ENCODE data around the gene EID2. TPM values are rescaled to one million over a fixed set of nuclear protein-coding genes. Genes with fewer than 3 reads are reported as not detected.
A peak's percentile ranks its signal among the peaks of the same experiment; 100 is the strongest.

Gene EID2
- total and polyA plus RNA-seq, 2 of the 4 experiments (the other 2 are of a cell fraction), result 5.7 to 9.8 TPM

DNA sequence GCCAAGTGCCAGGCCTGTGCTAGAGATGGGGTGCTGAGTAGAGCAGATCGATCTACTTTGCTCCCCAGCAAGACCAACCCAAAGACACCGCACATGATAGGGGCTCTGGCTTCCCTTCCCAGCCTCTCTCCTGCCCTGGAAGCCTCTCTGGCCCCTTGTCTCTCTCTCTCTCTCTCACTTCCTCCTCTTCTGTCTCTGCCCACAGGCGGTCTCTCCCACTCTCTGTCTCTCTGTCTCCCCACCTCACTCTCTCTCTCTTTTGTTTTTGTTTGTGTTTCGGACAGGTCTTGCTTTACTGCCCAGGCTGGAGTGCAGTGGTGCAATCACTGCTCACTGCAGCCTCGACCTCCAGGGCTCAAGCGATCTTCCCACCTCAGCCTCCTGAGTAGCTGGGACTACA lies 23.7 kb downstream of the EID2 start:
- Histone ChIP-seq H3K9ac (ENCODE audit: low read depth, low read length) (no peak overlapping the region), H3K23ac (ENCODE audit: low read depth, low read length) (peak overlapping the region; percentile 9; the same call in 1 of the 2 replicates), H3K9me3 (ENCODE audit: control insufficient read depth, insufficient read depth, low read length) (peaks cover 13% of the 10 kb centered on the region), H2BK120ac (ENCODE audit: low read depth, low read length) (no peak overlapping the region), H2AFZ (replicated peaks; ENCODE audit: low read length, poor library complexity) (no peak overlapping the region), H3K14ac (replicated peaks; ENCODE audit: low read depth, low read length) (no peak overlapping the region), H3K9me1 (ENCODE audit: insufficient read depth, low read length) (no peaks in the 10 kb centered on the region), H3K4me3 (ENCODE audit: insufficient read depth, low read depth, low read length) (no peak overlapping the region), H3K4me2 (ENCODE audit: low read depth, low read length) (no peak overlapping the region), H4K20me1 (ENCODE audit: insufficient read depth, low read length) (no peaks in the 10 kb centered on the region), H2BK15ac (ENCODE audit: low read depth, low read length) (no peak overlapping the region), H3K79me1 (ENCODE audit: low read depth in 1 of 2, low read length in 2 of 2) (no peaks in the 10 kb centered on the region), H2BK20ac (ENCODE audit: low read depth, low read length) (no peak overlapping the region), H4K5ac (ENCODE audit: low read depth, low read length) (no peak overlapping the region), H3K56ac (ENCODE audit: extremely low read depth, insufficient read depth, low read length) (no peak overlapping the region), H2BK5ac (ENCODE audit: low read depth, low read length, poor library complexity, severe bottlenecking) (no peak overlapping the region), H3K18ac (ENCODE audit: low read depth, low read length) (no peak overlapping the region), H3K27me3 (ENCODE audit: control insufficient read depth, insufficient read depth, low read length) (peaks cover 58% of the 10 kb centered on the region), H3K27ac (ENCODE audit: insufficient read depth, low read length) (no peak overlapping the region), H3K4ac (ENCODE audit: low read depth, low read length) (no peak overlapping the region), H4K91ac (ENCODE audit: insufficient read depth, low read depth, low read length) (no peak overlapping the region), H2AK5ac (ENCODE audit: low read depth, low read length) (no peak overlapping the region), H3K36me3 (ENCODE audit: control insufficient read depth, insufficient read depth, low read length) (no peaks in the 10 kb centered on the region), H4K8ac (ENCODE audit: low read depth in 2 of 2, low read length in 2 of 2) (no peak overlapping the region), H3K4me1 (ENCODE audit: control insufficient read depth, insufficient read depth, low read length) (peaks cover 6% of the 10 kb centered on the region; the same call in 1 of the 2 replicates), H2AK9ac (replicated peaks; ENCODE audit: low read depth, low read length, poor library complexity) (peak overlapping the region; percentile 61)
- DNase-seq, result no peak
- 38% methylated on average over 4 of the region's 6 CpGs; no CpG with 5 or more reads in 1 of the 2 experiments for WGBS, 2 experiments (ENCODE audit: extremely low coverage in 2 of 2, insufficient read length in 1 of 2)
- dilution Hi-C loops (cut with HindIII; ENCODE audit: low sequenced_read_pairs, unreplicated experiment) (no loop called here), intact Hi-C loops (cut with micrococcal nuclease) (no loop called here), in situ Hi-C loops (cut with MboI; ENCODE audit: low sequenced_read_pairs) (no loop called here)
- POLR2A ChIA-PET (ENCODE audit: unreplicated experiment), result no interaction called here
- BruUV-seq (replicated peaks), result no TSS peak
- ATAC-seq (ENCODE audit: low read depth), result no peak
- CTCF ChIA-PET, result interaction anchor here (0.6 kb wide), 1 partner anchor 519 kb away, joined by 3 read pairs; no protein-coding TSS in a partner anchor
- TF ChIP-seq CEBPB (IDR thresholded peaks at IDR 0.05; ENCODE audit: low read depth, low read length) (no peak), NFE2L2 (IDR thresholded peaks at IDR 0.05; ENCODE audit: low read depth, low read length) (no peak), BHLHE40 (IDR thresholded peaks at IDR 0.05; ENCODE audit: low read depth, low read length) (no peak), MAFK (IDR thresholded peaks at IDR 0.05; ENCODE audit: low read depth, low read length) (no peak), RFX5 (IDR thresholded peaks at IDR 0.05; ENCODE audit: low read depth, low read length) (no peak), MXI1 (IDR thresholded peaks at IDR 0.05; ENCODE audit: borderline replicate concordance, low read depth, low read length) (no peak), SMC3 (IDR thresholded peaks at IDR 0.05; ENCODE audit: low read depth, low read length) (no peak), RCOR1 (IDR thresholded peaks at IDR 0.05; ENCODE audit: insufficient replicate concordance, low read length) (no peak), CHD1 (IDR thresholded peaks at IDR 0.05; ENCODE audit: low read depth, low read length) (no peak), RAD21 (IDR thresholded peaks at IDR 0.05; ENCODE audit: low read length) (no peak), MAZ (IDR thresholded peaks at IDR 0.05; ENCODE audit: borderline replicate concordance, low read depth, low read length) (no peak), FOS (IDR thresholded peaks at IDR 0.05; ENCODE audit: low read depth, low read length) (no peak), POLR2A (IDR thresholded peaks at IDR 0.05; ENCODE audit: low read depth, low read length) (no peak)
- TF ChIP-seq, protein P1, sequence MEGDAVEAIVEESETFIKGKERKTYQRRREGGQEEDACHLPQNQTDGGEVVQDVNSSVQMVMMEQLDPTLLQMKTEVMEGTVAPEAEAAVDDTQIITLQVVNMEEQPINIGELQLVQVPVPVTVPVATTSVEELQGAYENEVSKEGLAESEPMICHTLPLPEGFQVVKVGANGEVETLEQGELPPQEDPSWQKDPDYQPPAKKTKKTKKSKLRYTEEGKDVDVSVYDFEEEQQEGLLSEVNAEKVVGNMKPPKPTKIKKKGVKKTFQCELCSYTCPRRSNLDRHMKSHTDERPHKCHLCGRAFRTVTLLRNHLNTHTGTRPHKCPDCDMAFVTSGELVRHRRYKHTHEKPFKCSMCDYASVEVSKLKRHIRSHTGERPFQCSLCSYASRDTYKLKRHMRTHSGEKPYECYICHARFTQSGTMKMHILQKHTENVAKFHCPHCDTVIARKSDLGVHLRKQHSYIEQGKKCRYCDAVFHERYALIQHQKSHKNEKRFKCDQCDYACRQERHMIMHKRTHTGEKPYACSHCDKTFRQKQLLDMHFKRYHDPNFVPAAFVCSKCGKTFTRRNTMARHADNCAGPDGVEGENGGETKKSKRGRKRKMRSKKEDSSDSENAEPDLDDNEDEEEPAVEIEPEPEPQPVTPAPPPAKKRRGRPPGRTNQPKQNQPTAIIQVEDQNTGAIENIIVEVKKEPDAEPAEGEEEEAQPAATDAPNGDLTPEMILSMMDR (conservative IDR thresholded peaks at IDR 0.05; ENCODE audit: low read depth, low read length), result no peak
- TF ChIP-seq, protein P2, sequence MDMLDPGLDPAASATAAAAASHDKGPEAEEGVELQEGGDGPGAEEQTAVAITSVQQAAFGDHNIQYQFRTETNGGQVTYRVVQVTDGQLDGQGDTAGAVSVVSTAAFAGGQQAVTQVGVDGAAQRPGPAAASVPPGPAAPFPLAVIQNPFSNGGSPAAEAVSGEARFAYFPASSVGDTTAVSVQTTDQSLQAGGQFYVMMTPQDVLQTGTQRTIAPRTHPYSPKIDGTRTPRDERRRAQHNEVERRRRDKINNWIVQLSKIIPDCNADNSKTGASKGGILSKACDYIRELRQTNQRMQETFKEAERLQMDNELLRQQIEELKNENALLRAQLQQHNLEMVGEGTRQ (IDR thresholded peaks at IDR 0.05; ENCODE audit: low read depth, low read length), result no peak

Data from IMR-90 (cell line).